Ovary (tissue), 3 donors: ENCODE data around the gene CASTOR1.

Experiments
- EP300 ChIP-seq: sonication (generic); formaldehyde crosslinking; IDR thresholded peaks from one replicate; pipeline ENCODE4 v1.6.1; 2017; ENCODE audit warnings: antibody characterized with exemption
- TF ChIP-seq, protein P1 (sequence below), 3 donors: fragments of 450-650 bp in 2 of 3; fragments of 200-600 bp in 1 of 3; IDR thresholded peaks; one replicate each; pipeline versions ENCODE4 v1.5.1 to v1.8.0; 2016 to 2022; ENCODE audit warnings: antibody characterized with exemption in 3 of 3, mild to moderate bottlenecking in 1 of 3
- donor health status: DM: no; HTN: no; CAD: no.

DNA sequence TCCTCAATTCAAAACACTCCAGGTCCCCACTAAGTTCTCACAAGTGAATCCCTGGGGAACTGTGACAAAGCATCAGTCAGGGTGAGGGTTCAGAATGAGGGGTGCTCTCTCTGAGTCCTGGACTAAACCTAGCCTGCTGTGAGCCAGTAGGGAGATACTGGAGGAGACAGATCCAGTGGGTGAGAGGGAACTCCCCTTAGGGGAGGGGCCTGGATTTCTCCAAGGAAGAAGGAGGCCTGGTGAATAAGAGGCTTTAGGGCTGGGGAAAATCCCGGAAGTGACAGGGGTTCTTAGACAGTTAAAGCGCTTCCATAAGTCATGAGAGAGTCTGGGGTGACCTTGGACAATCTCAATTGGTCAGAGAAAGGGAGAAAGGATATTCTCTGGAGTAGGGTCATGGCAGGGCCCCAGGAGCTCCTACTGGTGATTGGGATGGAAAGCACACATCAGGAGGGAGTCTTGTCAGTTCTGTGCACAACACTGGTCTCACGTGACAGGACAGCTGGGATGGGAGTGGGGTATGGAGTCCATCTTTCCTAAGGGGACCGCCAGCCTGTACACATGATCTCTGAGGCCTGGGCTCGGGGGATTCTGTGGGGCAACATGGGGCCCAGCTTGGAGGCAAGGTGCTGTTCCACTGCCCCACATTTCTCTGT is 35.9 kb upstream of the CASTOR1 start:
- TF ChIP-seq, protein P1, sequence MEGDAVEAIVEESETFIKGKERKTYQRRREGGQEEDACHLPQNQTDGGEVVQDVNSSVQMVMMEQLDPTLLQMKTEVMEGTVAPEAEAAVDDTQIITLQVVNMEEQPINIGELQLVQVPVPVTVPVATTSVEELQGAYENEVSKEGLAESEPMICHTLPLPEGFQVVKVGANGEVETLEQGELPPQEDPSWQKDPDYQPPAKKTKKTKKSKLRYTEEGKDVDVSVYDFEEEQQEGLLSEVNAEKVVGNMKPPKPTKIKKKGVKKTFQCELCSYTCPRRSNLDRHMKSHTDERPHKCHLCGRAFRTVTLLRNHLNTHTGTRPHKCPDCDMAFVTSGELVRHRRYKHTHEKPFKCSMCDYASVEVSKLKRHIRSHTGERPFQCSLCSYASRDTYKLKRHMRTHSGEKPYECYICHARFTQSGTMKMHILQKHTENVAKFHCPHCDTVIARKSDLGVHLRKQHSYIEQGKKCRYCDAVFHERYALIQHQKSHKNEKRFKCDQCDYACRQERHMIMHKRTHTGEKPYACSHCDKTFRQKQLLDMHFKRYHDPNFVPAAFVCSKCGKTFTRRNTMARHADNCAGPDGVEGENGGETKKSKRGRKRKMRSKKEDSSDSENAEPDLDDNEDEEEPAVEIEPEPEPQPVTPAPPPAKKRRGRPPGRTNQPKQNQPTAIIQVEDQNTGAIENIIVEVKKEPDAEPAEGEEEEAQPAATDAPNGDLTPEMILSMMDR (IDR thresholded peaks at IDR 0.05), result no peak
- no peak for TF ChIP-seq EP300
